Measurements from ENCODE around the gene ERFE. TPM values are rescaled to one million over a fixed set of nuclear protein-coding genes. Genes with fewer than 3 reads are reported as not detected.
A peak's percentile ranks its signal among the peaks of the same experiment; 100 is the strongest.

Gene ERFE
- total and polyA plus RNA-seq, 2 of the 13 experiments (the other 11 are each of a cell fraction or from before 2014, with no cell fraction given): 0.09 TPM; not detected in 1

DNA sequence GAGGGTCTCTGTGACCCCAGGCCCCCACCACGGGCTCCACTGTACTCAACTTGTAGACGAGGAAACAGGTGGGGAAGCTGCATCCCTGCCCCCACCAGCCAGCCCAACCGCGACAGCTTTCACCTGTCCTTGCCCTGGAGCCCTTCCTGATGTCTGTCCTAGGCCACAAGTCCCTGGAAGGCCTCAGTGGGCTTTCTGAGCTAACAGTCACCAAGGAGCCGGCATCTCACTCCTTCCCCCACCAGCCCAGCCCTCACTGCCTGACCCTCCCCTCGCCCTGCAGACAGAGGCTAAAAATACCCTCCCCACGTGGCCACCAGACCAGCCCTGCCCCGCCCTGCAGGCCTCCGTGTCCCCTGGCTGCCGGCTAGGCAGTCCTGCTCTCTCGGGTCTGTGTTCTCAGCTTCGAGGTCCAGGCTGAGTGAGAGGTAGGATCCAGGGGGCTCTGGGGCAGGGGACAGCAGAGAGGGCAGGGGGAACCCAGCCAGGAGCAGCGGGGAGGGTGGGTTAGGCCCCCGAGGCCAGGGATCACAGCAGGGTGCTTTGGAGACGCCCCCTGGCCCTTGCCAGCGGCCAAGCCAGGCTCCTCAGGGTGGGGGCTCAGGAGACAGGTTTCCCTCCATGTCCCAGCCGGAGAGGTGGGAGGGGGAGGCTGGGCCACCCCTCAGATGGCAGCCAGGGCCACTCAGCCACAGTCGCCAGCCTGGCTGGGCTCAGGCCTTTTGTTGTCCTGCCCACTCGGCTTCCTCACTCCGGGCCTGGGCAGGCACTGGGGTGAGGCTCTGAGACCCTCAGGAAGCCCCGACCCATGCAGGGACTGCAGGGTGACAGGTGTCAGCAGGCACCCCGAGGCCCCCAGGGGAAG, 20.2 kb upstream of the ERFE start, which contains the start of gene KLHL30:
Gene KLHL30 (plus strand): TSS at position 338 of the 865 bp plus-strand sequence. CDS start 2,087 bp downstream, outside the sequence.
- BruUV-seq (replicated peaks): no TSS peak
- Histone ChIP-seq H3K4me1 (ENCODE audit: insufficient read depth, low read length) (peaks cover 59% of the 10 kb centered on the region), H3K4me2 (ENCODE audit: low read depth, low read length) (peak within 1 kb of the TSS; percentile 65), H3K27me3 (ENCODE audit: control insufficient read depth in 1 of 2, insufficient read depth in 2 of 2, low read length in 2 of 2) (peaks cover 9 to 49% of the 10 kb centered on the region in 2 experiments; a peak in 4 of 5 replicates), H3K9me3 (ENCODE audit: low read length) (no peaks in the 10 kb centered on the region), H3K9ac (ENCODE audit: insufficient read depth, low read depth, low read length) (peak within 1 kb of the TSS; percentile 36), H4K20me1 (ENCODE audit: insufficient read depth, low read length) (no peaks in the 10 kb centered on the region), H2AFZ (ENCODE audit: low read length) (no peak within 1 kb of the TSS), H3K4me3 (replicated peaks in 1 of 3; ENCODE audit: insufficient read depth in 1 of 3, low read depth in 2 of 3, low read length in 3 of 3) (peak within 1 kb of the TSS in 1 of 3 experiments; percentile 51; a peak in 2 of 6 replicates), H3K79me2 (ENCODE audit: insufficient read depth, low read length) (no peaks in the 10 kb centered on the region), H3K36me3 (replicated peaks in 1 of 2; ENCODE audit: control insufficient read depth in 1 of 2, insufficient read depth in 2 of 2, low read length in 2 of 2) (no peaks in the 10 kb centered on the region), H3K27ac (ENCODE audit: extremely low read length, insufficient read depth, low read length) (no peak within 1 kb of the TSS)
- intact Hi-C loops (cut with micrococcal nuclease; ENCODE audit: unreplicated experiment): loop anchor here (1.0 to 5.0 kb wide), 2 partner anchors 215 to 281 kb away; partner anchors contain the start of gene RAMP1
- WGBS (ENCODE audit: low lambda C conversion rate): 21% methylated on average over 12 of the region's 22 CpGs
- peak; percentile 8; the same call in 2 of the 3 replicates for ATAC-seq
- no peak for DNase-seq (ENCODE audit: low spot score)
- no peak for FAIRE-seq
- CTCF ChIA-PET (ENCODE audit: low intra/inter-chr PET ratio, low total read pairs): interaction anchor here (1.2 to 1.4 kb wide), 2 partner anchors 18 to 281 kb away, joined by 6 to 8 read pairs; no protein-coding TSS in a partner anchor
- POLR2A ChIA-PET: no interaction called here
- in situ Hi-C loops (cut with HindIII; ENCODE audit: extremely low pct_ligation_motif_present, low pct_unique_long_range_greater_than_20kb): no loop called here
- TF ChIP-seq, protein P1, sequence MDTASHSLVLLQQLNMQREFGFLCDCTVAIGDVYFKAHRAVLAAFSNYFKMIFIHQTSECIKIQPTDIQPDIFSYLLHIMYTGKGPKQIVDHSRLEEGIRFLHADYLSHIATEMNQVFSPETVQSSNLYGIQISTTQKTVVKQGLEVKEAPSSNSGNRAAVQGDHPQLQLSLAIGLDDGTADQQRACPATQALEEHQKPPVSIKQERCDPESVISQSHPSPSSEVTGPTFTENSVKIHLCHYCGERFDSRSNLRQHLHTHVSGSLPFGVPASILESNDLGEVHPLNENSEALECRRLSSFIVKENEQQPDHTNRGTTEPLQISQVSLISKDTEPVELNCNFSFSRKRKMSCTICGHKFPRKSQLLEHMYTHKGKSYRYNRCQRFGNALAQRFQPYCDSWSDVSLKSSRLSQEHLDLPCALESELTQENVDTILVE (CRISPR knock-in tag; IDR thresholded peaks at IDR 0.05): 0 out of 2 replicates have a peak, but pooled peaks have one; percentile 21
- TF ChIP-seq GABPA (IDR thresholded peaks at IDR 0.05; ENCODE audit: low read depth, low read length): no peak
- no peak for TF ChIP-seq GABPA (CRISPR knock-in tag; IDR thresholded peaks at IDR 0.05; ENCODE audit: low read depth)
- no peak for TF ChIP-seq ERF (CRISPR knock-in tag; IDR thresholded peaks at IDR 0.05)
- peak; percentile 63 for TF ChIP-seq ZNF687 (CRISPR knock-in tag; IDR thresholded peaks at IDR 0.05)
- no peak for TF ChIP-seq THAP7 (CRISPR knock-in tag; IDR thresholded peaks at IDR 0.05)
- TF ChIP-seq, protein P2, sequence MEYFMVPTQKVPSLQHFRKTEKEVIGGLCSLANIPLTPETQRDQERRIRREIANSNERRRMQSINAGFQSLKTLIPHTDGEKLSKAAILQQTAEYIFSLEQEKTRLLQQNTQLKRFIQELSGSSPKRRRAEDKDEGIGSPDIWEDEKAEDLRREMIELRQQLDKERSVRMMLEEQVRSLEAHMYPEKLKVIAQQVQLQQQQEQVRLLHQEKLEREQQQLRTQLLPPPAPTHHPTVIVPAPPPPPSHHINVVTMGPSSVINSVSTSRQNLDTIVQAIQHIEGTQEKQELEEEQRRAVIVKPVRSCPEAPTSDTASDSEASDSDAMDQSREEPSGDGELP (IDR thresholded peaks at IDR 0.05; ENCODE audit: borderline replicate concordance, low read depth): 0 out of 2 replicates have a peak, but pooled peaks have one; percentile 23
- TF ChIP-seq ZFX (CRISPR knock-in tag; IDR thresholded peaks at IDR 0.05; ENCODE audit: low read depth): 0 out of 2 replicates have a peak, but pooled peaks have one; percentile 24
- TF ChIP-seq ZFAT (CRISPR knock-in tag; conservative IDR thresholded peaks at IDR 0.05): no peak
- TF ChIP-seq, protein P3, sequence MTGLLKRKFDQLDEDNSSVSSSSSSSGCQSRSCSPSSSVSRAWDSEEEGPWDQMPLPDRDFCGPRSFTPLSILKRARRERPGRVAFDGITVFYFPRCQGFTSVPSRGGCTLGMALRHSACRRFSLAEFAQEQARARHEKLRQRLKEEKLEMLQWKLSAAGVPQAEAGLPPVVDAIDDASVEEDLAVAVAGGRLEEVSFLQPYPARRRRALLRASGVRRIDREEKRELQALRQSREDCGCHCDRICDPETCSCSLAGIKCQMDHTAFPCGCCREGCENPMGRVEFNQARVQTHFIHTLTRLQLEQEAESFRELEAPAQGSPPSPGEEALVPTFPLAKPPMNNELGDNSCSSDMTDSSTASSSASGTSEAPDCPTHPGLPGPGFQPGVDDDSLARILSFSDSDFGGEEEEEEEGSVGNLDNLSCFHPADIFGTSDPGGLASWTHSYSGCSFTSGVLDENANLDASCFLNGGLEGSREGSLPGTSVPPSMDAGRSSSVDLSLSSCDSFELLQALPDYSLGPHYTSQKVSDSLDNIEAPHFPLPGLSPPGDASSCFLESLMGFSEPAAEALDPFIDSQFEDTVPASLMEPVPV (CRISPR knock-in tag; IDR thresholded peaks at IDR 0.05): 0 out of 2 replicates have a peak, but pooled peaks have one; percentile 52
- TF ChIP-seq ZFY (CRISPR knock-in tag; IDR thresholded peaks at IDR 0.05): peak; percentile 17; the same call in 1 of the 2 replicates

All from HepG2 (cell line).